GM19240 (cell line): ENCODE data around the gene SLC17A8.

Source experiments
- DNase-seq: peaks from one replicate; pipeline ENCODE4 v3.0.0; 2011; ENCODE audit warnings: low spot score; ENCODE audit not compliant: insufficient read length

The SLC17A8 gene

DNA sequence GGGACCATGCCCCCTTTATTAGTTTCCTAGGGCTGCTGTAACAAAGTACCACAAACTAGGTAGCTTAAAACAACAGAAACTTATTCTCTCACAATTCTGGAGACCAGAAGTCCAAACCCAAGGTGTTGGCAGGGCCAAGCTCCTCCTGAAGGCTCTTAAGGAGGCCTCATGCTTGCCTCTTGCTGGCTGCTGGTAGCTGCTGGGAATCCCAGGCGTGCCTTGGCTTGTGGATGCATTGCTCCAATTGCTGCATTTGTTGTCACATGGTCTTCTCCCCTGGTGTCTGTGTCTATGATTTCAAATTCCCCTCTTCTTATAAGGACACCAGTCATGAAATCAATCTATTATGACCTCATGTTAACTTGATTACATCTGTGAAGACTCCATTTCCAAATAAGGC, 11.2 kb downstream of the SLC17A8 start:
- no peak for DNase-seq

DNA sequence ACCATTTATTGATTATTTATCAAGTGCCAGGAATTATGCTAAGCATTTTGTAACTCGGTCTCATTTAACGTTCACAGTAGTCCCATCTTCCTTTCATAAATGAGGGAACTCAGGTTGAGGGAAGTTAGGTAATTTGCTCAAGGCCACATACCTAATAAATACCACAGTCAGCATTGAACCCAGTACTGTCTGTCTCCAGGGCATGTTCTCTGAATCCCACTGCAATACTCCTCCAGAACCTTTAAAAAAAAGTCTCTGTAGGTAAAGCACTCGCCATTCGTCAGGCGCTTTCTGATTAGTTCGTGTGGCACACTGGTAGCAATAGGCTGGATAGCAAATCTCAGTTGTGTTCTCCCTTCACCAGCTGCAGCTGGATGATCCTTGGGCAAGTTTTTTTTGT, 14.3 kb downstream of the SLC17A8 start:
- no peak for DNase-seq

DNA sequence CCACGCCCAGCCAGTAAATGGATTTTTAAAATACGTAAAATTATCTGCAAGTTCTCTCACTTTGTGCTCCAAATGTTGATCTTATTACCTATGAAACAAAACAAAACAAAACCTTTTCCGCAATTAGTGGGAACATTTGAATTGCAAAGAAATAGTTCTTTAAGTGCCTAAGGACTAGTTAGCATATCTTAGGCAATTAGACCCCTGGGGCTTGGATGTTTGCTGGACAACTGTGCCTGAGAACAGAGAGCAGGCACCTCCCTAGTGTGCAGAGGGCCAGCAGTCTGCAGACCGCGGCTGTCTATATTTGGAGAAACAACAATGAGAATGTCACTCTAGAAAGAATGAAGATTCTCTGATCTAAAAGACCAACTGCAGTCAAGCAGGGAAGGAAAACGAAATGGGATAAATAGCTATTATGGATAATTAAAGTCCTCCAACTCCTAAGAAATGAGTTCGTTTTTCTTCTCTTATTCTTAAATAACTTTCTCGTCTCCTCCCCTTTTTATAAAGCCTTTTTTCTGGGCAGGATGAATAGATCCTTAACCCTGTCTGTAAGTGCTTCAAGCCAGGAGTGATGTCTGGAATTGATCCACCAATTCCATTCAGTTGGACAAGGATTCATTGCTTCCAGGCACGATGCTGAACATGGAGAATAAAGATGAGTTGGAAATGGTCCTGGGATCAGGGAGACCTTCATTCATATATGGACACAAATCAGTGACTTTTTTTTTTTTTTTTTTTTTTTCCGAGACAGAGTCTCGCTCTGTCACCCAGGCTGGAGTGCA, 16.2 kb downstream of the SLC17A8 start:
- DNase-seq, result no peak

DNA sequence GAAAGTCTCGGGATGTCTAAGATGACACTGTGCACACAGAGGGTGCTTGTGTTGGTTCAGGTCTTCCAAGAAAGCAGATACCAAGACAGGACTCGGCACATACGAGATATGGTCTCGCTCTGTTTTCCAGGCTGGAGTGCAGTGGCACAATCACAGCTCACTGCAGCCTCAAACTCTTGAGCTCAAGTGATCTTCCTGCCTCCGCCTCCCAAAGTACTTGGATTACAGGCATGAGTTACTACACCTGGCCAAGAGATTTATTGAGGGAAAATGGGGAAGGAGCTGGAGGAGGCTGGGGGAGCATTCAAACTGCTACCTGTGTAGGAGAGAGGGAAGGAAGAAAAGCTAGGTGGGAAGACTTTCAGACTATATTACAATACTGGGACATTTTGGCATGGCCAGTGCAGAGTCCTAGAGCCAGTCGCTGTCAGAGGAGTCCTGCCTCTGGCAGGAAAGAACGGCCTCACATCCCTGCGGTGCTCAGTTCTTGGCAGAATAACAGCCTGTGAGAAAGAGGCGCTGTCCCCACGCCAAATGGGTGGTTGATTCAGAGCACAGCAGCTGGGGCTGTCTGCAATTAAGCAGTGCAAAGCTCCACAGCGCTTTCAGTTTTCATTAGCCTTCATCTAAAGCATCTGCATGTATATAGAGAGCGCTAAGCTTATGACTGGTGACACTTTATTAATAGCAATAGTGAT, 18.3 kb downstream of the SLC17A8 start:
- DNase-seq, result no peak

DNA sequence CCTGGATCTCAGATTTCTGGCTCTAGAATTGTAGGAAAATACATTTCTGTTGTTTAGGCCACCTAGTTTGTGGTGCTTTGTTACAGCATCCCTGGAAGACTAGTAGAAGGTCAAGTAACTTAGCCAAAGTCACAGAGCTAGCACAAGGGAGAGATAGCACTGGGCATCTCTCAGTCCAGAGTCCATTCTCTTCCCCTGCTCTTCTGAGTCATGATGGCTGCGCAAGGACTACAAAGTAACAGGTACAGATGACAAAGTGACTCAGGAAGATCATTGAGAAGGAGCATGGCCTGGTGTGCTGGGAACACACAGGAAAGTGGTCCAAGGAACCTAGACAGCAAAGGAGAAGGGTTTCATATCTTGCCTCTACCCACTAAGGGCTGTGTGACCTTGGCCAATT, 19.3 kb downstream of the SLC17A8 start:
- no peak for DNase-seq

DNA sequence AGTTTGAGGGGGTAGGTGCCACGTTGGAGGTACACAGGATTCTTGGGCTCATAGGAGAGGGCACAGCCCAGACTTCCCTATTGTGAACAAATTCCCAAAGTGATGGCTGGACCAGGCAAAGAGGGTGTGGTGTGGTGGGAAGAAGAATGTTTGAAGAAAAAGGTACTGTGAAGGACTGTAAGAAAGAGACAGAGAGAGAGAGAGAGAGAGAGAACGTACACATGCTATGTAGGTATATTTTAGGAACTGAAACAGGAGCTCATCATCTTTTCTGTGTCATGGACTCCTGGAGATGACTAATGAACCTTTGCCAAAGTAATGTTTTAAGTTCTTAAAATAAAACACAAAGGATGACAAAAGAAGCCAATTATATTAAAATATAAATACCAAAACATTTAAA, 24.5 kb downstream of the SLC17A8 start:
- DNase-seq, result no peak

DNA sequence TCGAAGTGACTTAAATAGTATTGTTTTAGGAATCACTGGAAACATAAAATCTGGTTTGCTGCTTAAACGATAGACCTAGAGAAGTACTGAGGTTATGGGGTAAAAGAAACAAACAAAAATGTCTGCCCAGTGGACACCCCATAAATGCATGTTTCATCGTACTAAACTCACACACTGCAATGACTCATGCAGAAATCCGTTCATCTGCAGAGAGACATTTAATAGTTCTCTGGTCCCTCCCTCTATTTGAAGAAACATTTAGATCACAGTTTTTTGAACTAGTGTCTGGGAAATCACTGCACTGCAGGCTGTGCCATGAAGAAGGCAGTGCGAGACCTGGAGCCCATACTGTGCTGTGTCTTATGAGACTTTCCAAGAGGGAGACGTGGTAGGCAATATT, 25.5 kb downstream of the SLC17A8 start:
- no peak for DNase-seq

DNA sequence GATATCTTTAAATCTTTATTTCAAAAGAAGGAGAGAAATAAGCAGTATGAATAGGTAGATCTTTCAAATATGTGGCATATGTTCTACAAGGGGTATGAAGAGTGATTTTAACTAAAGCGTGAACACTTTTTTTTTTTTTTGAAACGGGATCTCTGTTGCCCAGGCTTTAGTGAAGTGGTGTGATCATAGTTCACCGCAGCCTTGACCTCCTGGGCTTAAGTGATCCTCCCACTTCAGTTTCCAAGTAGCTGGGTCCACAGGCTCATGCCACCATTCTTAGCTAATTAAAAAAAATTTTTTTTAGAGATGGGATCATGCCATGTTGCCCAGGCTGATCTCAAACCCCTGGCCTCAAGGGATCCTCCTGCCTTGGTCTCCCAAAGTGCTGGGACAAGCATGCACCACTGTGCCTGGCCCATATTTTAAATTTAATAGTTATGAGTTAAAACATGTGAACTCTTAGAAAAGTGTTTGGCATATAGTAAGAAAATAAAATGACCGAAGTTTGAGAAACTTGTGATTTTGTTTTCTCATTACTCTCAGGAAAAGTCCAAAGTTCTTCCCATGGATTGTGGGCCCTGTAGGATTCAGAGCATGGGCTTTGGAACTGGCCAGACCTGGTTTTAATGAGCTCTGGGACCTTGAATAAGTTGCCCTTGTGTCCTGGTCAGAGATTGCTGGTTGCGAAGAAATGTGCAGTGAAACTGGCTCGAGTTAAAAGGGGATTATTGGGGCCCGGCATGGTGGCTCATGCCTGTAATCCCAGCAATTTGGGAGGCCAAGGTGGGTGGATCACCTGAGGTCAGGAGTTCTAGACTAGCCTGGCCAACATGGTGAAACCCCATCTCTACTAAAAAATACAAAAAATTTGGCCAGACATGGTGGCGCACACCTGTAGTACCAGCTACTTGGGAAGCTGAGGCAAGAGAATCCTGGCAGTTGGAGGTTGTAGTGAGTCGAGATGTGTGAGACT, 27.0 kb downstream of the SLC17A8 start:
- DNase-seq, result no peak

DNA sequence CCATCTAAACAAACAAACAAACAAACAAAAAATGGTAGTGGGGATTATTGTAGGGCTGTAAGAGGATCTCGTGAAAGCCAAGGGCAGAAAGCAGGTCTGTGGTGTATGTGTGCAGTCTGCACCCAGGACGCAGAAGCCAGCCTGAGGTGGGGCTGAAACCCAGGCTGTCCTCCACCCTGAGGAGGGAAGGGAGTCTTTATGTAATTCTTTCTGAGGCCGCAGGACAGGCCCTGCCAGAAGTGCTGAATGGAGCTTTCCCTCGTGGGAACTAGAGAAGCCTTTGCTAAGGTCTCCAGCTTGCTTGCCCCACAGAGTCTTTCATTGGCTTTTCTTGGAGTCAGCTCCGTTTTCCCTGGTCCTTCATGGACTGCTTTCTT, 27.7 kb downstream of the SLC17A8 start:
- no peak for DNase-seq

DNA sequence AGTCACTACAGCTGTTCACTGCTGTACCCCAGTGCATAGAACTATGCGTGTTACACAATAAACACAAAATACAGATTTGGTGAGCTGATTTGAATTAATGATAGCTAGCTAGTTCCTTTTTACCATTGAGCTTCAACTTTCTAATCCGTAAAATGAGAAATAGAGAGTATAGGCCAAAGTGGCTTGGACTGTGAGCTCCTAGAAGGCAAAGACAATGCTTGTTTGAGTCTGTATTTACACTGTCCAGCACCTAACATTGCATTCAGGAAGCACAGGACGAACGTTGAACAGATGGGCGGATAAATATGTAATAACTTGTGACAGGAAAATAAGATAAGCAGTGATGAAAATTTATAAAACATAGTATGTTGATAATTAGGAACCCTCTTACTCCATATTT, 31.5 kb downstream of the SLC17A8 start:
- DNase-seq, result no peak

DNA sequence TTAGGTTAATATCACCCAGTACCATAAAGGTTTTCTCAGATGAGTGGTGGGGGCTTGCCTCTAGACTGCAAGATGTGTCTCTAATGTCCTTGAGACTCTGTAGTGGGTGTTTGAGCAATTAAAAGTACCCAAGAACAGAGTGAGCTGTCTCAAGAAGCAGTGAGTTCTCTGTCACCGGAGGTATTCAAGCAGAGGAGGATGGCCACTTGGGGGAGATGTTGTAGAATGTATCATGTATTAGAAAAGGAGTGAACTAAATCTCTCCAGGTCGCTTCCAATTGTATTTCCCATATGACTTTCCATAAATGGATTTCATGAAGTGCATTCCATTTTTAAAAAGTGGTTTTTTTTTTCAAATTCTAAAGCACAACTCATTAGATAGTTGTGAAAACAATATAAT, 35.0 kb downstream of the SLC17A8 start:
- no peak for DNase-seq

DNA sequence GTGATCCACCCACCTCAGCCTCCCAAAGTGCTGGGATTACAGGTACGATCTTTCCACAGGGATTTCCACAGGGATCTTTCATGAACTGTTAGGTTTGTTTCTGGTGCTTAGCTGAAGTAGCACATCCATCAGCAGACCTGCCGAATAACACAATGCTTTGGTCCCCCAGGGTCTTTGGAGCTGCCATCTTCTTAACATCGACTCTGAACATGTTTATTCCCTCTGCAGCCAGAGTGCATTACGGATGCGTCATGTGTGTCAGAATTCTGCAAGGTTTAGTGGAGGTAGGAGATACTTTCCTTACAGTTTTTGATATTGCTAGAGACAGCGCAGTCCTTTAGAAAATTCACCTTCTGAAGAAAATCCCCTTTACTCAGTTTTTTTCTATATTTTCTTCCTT, 36.3 kb downstream of the SLC17A8 start:
- no peak for DNase-seq

DNA sequence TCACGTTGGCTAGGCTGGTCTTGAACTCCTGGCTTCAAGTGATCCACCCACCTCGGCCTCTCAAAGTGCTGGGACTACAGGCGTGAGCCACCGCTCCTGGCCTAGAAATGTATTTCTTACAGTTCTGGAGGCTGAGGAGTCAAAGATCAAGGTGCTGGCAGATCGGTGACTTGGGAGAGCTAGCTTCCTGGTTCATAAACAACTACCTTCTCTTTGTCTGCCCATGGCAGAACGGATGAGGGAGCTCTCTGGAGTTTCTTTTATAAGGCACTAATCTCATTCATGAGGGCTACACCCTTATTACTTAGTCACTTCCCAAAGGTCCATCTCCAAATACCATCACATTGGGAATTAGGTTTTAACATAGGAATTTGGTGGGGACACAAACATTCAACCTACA, 38.9 kb downstream of the SLC17A8 start:
- no peak for DNase-seq

DNA sequence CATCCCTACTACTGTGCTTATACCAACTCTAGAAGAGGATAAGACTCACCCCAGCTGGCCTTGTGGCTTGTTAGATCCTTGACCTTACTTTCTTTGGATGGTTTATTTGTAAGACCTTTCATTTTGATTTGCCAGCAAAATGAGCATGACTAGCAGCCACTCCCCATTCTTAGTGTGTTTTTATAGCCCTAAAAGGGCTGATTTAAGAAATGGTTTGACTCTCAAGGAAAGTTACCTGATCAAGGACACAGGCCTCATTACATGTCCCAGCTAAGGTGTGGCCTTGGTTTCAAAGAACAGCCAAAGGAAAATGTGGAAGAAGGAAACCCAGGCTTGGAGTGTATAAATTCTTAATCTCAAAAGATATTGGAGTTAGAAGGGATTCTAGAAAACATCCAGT, 41.4 kb downstream of the SLC17A8 start:
- no peak for DNase-seq

DNA sequence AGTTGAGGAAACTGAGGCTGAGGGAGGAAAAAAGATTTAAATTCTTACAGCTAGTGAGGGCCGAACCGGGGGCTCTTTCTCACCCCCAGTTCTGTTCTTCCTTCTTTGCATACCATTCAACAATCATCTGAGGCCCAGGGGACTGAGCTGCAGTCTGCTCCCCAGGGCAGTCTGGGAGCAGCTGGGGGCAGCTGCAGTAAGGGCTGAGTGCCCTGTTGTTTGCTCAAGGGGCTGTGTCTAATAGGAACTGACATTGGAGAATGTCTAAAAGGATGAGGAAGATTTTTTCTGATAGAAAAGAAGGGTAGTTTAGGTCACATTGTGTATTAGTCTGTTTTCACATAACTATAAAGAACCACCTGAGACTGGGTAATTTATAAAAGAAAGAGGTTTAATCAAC, 42.2 kb downstream of the SLC17A8 start:
- DNase-seq, result no peak

DNA sequence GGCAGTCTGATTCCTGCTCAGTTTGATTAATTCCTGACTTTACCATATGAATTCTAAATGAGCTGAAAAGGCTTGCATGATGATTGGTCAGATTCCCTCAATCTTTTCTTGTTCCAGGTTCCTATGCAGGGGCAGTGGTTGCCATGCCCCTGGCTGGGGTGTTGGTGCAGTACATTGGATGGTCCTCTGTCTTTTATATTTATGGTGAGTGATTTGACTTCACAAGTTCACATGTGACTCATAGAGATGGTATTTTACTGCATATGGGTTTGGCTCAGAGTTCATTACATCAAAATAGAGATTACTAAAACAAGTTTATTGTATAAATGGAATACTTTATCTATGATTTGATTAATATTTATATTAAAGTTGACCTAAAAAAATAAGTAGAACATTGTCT, 44.8 kb downstream of the SLC17A8 start:
- no peak for DNase-seq

DNA sequence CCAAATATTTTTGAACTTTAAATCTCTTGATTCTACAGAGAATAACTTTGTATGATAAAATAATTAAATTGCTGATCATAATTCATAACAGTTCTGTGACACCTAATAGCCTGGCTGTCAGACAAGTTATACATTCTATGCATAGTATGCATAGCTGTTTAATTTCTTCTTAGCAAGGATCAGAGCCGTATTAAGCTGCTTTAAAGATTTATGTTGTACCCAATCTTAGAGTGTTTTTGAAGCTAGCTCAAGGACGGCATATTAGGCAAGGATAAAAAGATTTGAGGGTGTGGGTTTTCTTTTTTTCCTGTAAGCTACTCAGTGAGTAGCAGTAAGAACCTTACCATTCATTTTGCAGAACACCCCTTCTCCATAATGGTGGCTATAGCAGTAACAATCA, 45.9 kb downstream of the SLC17A8 start:
- DNase-seq, result no peak

DNA sequence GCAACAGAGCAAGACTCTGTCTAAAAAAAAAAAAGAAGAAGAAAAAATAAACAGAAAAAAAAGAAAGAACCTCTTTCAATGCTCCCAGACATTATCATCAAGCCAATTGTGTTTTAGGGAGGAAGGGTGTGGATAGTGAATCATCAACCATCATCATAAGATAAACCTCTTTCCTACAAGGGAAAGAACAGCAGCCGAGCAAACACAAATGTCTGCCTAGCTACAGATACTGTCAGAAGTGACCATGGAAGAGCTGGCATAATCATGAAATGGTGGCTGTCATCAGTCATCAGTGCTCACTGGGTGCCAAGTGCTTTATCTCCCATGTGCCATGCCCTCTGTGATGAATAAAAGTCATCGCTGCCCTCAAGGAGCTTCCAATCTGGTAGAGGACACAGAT, 46.6 kb downstream of the SLC17A8 start:
- no peak for DNase-seq

DNA sequence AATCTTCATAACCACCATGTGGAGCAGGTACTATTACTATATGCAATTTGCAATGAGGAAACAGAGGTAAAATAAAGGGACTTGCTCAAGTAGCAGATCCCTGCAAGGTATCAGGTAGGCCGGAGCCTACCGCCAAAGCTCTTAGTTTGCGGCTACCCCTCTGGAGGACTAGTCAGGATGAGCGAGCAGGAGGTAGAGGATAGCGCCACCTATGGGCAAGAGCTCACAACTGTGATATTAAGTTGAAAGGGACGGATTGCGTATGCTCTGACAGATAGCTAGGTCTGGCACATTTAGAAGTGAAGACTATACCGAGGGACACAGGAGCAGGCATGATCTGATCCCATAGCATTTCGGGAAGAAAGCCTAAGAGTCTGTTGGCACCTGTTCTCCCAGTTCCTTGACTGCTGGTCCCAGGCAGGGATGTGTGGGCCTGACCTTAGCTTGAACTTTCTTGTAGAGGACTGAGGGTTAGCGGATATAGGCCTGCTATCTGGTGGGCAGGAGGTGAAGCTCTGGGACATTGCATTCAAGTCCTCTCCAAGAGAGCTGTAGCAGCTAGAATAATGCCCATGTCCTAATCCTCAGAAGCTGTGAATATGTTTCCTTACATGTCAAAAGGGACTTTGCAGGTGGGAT, 48.0 kb downstream of the SLC17A8 start:
- DNase-seq, result peak; percentile 6

DNA sequence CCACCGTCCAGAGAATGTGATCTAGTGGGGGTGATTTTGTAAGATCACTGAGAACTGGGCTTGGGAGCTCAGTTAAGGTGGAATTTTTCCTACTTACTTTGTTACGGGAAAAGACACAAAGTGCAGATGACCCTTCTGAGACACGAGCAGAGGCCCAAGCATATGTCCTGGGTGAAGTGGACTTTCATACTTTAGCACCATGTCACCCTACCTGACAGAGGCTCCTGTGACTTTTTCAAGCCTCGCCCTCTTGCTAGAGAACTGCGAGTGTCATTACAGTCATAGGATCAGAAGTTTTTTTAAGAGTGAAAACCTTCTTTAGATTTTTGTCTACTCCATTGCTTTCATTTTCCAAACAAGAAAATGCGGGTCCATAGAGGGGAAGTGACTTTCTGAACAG, 56.1 kb downstream of the SLC17A8 start:
- no peak for DNase-seq

DNA sequence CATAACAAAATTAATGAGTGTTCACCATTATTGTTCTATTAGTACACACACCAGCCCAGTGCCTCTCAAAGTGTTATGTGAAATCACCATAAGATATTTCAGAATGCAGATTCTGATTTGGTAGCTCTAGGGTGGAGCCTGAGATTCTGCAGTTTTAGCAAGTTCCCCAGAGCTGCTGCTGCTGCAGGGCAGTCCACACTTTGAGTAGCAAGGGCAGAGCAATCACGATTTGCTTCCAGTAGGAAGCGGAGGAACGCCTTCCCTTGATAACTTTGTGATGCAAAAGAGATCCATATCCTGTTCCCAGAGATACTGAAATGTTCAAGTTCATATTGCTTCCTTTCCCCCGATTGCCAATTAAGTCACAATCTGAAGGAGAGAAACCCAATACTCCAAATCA, 57.9 kb downstream of the SLC17A8 start:
- no peak for DNase-seq

DNA sequence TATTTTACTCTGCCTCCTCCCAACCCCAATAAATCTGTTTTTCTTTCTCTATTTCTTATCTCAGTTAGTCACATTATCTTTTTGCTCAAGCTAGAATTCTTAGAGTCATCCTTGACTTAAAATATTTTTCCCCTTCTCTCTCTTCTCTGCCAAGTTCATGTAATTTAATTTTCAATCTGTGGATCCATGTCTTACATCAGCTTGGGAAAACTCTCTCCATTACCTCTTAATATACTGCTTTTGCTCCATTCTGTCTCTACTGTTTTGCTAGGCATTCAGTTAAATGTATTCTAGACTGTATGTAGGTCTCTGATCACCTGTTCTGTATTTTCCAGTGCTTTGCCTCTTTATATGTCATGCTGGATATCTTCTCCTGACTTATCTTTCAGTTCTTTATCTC, 65.8 kb downstream of the SLC17A8 start:
- DNase-seq, result no peak
